ENCODE measurements around the gene FGF12. TPM values are rescaled to one million over a fixed set of nuclear protein-coding genes. Genes with fewer than 3 reads are reported as not detected.

FGF12 gene
- polyA plus RNA-seq, 2 of the 4 experiments (the other 2 are of a cell fraction) = 0.63 to 1.1 TPM

DNA sequence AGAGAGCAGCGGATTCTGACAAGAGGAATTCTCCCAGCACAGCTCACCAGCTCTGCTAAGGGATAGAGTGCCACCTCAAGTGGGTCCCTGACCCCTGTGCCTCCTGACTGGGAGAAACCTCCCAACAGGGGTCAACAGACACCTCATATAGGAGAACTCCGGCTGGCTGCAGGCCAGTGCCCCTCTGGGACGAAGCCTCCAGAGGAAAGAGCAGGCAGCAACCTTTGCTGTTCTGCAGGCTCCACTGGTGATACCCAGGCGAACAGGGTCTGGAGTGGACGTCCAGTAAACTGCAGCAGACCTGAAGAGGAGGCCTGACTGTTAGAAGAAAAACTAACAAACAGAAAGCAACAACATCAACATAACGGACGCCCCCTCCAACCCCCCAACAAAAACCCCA lies 31.3 kb upstream of the FGF12 start (continued):
- no peak for TF ChIP-seq E2F6 (IDR thresholded peaks at IDR 0.05; ENCODE audit: borderline replicate concordance, low read depth)

DNA sequence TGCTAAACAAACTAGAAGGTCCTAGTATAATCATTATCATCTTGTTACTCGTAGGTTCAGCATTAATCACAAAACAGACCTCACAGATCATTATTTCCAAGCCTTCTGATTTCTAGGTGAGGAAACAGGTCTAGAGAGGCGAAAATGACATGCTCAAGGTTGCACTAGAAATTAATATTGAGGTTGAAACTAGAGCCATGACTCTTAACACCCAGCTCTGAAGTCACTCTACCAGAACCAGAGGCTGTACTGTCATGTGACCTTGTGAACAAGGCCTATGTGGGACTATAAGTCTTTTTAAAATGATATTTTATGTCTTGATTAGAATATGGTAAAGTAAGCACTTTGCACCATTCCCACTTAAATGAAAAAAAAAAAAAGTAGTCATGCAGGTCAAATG lies 23.8 kb upstream of the FGF12 start:
- DNase-seq (ENCODE audit: low read depth in 1 of 2, low spot score in 1 of 2) (no peak), FAIRE-seq (no peak), ATAC-seq (no peak)
- H3K4me2 ChIP-seq = no peak overlapping the region
- POLR2A ChIA-PET = no interaction called here
- no peak overlapping the region for H3K4me3 ChIP-seq
- no peaks in the 10 kb centered on the region for H3K4me1 ChIP-seq
- CTCF ChIA-PET = no interaction called here
- no peak overlapping the region for H3K27ac ChIP-seq
- H3K9me3 ChIP-seq = no peaks in the 10 kb centered on the region
- 0% methylated on average over 2 of the region's 2 CpGs for WGBS (ENCODE audit: missing lambda C conversion rate)
- TF ChIP-seq RCOR1 (IDR thresholded peaks at IDR 0.05; ENCODE audit: low read depth, low read length) (no peak), ATOH8 (CRISPR knock-in tag; IDR thresholded peaks at IDR 0.05; ENCODE audit: low read depth) (no peak), KDM5A (IDR thresholded peaks at IDR 0.05) (no peak), BHLHE40 (IDR thresholded peaks at IDR 0.05; ENCODE audit: low read depth, low read length) (no peak), TFCP2L1 (CRISPR knock-in tag; IDR thresholded peaks at IDR 0.05) (no peak)

DNA sequence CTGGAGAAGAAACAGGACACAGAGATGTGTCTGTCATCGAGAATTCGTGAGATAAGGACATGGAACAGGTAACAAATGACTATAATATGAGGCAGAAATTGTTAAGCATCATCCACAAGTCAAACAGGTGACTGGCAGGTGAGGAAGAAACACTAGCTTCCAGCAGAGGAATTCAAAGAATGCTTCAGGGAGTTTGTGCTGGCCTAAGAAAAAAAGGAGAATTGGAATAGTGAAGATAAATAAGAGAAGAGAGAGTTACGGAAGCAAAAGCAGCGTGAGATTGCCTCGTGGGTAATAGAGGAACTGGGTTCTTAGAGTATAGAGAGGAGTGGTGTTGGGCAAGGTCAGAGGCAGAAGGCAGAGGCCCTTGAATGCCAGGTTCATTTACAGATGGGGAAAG lies 22.9 kb upstream of the FGF12 start:
- DNase-seq (ENCODE audit: low read depth in 1 of 2, low spot score in 1 of 2) (no peak), FAIRE-seq (no peak), ATAC-seq (no peak)
- no peak overlapping the region for H3K27ac ChIP-seq
- no peak for TF ChIP-seq RARB (CRISPR knock-in tag; IDR thresholded peaks at IDR 0.05)
- no peak for TF ChIP-seq FOSL2 (IDR thresholded peaks at IDR 0.05)
- no peak for TF ChIP-seq FOSL2 (CRISPR knock-in tag; IDR thresholded peaks at IDR 0.05)
- no peak for TF ChIP-seq EP300 (IDR thresholded peaks at IDR 0.05)
- TF ChIP-seq RNF2 (IDR thresholded peaks at IDR 0.05; ENCODE audit: borderline replicate concordance, low read depth) = no peak
- TF ChIP-seq POLR2AphosphoS2 (conservative IDR thresholded peaks at IDR 0.05; ENCODE audit: low read length) = no peak
- TF ChIP-seq ATOH8 (CRISPR knock-in tag; IDR thresholded peaks at IDR 0.05; ENCODE audit: low read depth) = no peak
- no peak for TF ChIP-seq REST (IDR thresholded peaks at IDR 0.05)
- no peak for TF ChIP-seq EHF (CRISPR knock-in tag; IDR thresholded peaks at IDR 0.05)
- no peak for TF ChIP-seq FOSB (CRISPR knock-in tag; IDR thresholded peaks at IDR 0.05)
- POLR2A ChIA-PET = no interaction called here
- no peaks in the 10 kb centered on the region for H3K4me1 ChIP-seq
- whole genome bisulfite sequencing (ENCODE audit: missing lambda C conversion rate) = 17% methylated on average over 5 of the region's 5 CpGs
- CTCF ChIA-PET = interaction anchor here (0.8 kb wide), 1 partner anchor 11 kb away, joined by 3 read pairs; no protein-coding TSS in a partner anchor
- H3K4me3 ChIP-seq = no peak overlapping the region
- no peaks in the 10 kb centered on the region for H3K9me3 ChIP-seq
- no peak overlapping the region for H3K4me2 ChIP-seq

GRCh38 chr3:192747746-192748145 lies 20.4 kb upstream of the FGF12 start:
- POLR2A ChIA-PET = no interaction called here
- CTCF ChIA-PET = no interaction called here
- DNase-seq (ENCODE audit: low read depth in 1 of 2, low spot score in 1 of 2) (no peak), ATAC-seq (no peak), FAIRE-seq (no peak)
- H3K4me1 ChIP-seq = no peaks in the 10 kb centered on the region
- 0% methylated on average over 3 of the region's 3 CpGs for WGBS (ENCODE audit: missing lambda C conversion rate)
- no peak overlapping the region for H3K4me2 ChIP-seq
- no peak overlapping the region for H3K4me3 ChIP-seq
- H3K9me3 ChIP-seq = no peaks in the 10 kb centered on the region
- H3K27ac ChIP-seq = no peak overlapping the region
- no peak for TF ChIP-seq PBX3 (IDR thresholded peaks at IDR 0.05)
- TF ChIP-seq HOXB5 (CRISPR knock-in tag; IDR thresholded peaks at IDR 0.05) = no peak
- no peak for TF ChIP-seq RAD21 (conservative IDR thresholded peaks at IDR 0.05 in 1 of 2, IDR thresholded peaks at IDR 0.05 in 1 of 2)
- no peak for TF ChIP-seq JUNB (IDR thresholded peaks at IDR 0.05)
- no peak for TF ChIP-seq POLR2AphosphoS2 (conservative IDR thresholded peaks at IDR 0.05; ENCODE audit: low read length)
- TF ChIP-seq EHF (CRISPR knock-in tag; IDR thresholded peaks at IDR 0.05) = no peak
- no peak for TF ChIP-seq HEYL (CRISPR knock-in tag; IDR thresholded peaks at IDR 0.05)
- no peak for TF ChIP-seq BCL3 (IDR thresholded peaks at IDR 0.05)
- TF ChIP-seq KDM1A (IDR thresholded peaks at IDR 0.05; ENCODE audit: low read depth) = no peak
- TF ChIP-seq ZC3H11A (IDR thresholded peaks at IDR 0.05) = no peak
- TF ChIP-seq, protein P1, sequence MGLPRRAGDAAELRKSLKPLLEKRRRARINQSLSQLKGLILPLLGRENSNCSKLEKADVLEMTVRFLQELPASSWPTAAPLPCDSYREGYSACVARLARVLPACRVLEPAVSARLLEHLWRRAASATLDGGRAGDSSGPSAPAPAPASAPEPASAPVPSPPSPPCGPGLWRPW (IDR thresholded peaks at IDR 0.05) = no peak
- no peak for TF ChIP-seq NFE2L2 (conservative IDR thresholded peaks at IDR 0.05; ENCODE audit: low read length)
- no peak for TF ChIP-seq GATA3 (IDR thresholded peaks at IDR 0.05; ENCODE audit: borderline replicate concordance)

All from A549 (cell line).